HL-60/S4 treated with retinoic acid at 250 ng/mL for 4 days and 3 days (cell line): ENCODE measurements around the gene BMP2.

ENCODE experiments used
- in situ Hi-C: fragments of 300-500 bp; cut with MboI; formaldehyde crosslinking; loops from 2 replicates; pipeline ENCODE4 v1.7.0; 2022; ENCODE audit warnings: low sequenced_read_pairs

The BMP2 gene

GRCh38 chr20:6828794-6829423 lies 61.4 kb downstream of the BMP2 start:
- in situ Hi-C loops, result loop anchor here (25.0 kb wide), 1 partner anchor 258 kb away; no protein-coding TSS in a partner anchor

- in situ Hi-C loops, result loop anchor here (25.0 kb wide), 1 partner anchor 258 kb away; no protein-coding TSS in a partner anchor
Measured at GRCh38 chr20:6829510-6830116, 62.1 kb downstream of the BMP2 start.
